ENCODE measurements around the gene CNTFR. TPM values are rescaled to one million over a fixed set of nuclear protein-coding genes. Genes with fewer than 3 reads are reported as not detected.
A peak's percentile ranks its signal among the peaks of the same experiment; 100 is the strongest.

Gene CNTFR
- total RNA-seq, 2 experiments from 2014 or later: not detected

DNA sequence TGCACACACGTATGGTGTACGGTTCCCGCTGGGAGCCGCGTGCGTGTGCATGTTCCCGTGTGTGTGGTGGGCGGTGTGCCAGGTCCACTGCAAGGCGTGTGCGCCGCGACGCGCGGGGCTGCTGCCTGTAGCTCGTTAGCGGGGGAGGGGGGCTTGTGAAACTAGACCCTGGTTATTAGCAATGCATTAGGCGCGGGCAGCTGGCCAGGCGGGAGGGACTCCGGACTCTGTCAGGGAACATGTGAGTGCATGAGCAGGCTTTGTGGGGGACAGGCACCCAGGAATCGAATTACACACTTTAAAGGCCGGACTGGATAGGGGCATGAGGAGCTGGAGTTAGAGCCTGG is 34.5 kb downstream of the CNTFR start:
- H3K36me3 Mint-ChIP-seq: no peaks in the 10 kb centered on the region
- CTCF ChIA-PET: no interaction called here
- POLR2A ChIA-PET: no interaction called here
- intact Hi-C loops (cut with micrococcal nuclease): no loop called here
- H3K4me1 Mint-ChIP-seq (ENCODE audit: low read depth): no peaks in the 10 kb centered on the region
- H3K27ac Mint-ChIP-seq: no peak overlapping the region
- no peaks in the 10 kb centered on the region for H3K9me3 Mint-ChIP-seq
- DNase-seq: no peak
- H3K27me3 Mint-ChIP-seq: peaks cover 21% of the 10 kb centered on the region
- no peak overlapping the region for H3K4me3 Mint-ChIP-seq

DNA sequence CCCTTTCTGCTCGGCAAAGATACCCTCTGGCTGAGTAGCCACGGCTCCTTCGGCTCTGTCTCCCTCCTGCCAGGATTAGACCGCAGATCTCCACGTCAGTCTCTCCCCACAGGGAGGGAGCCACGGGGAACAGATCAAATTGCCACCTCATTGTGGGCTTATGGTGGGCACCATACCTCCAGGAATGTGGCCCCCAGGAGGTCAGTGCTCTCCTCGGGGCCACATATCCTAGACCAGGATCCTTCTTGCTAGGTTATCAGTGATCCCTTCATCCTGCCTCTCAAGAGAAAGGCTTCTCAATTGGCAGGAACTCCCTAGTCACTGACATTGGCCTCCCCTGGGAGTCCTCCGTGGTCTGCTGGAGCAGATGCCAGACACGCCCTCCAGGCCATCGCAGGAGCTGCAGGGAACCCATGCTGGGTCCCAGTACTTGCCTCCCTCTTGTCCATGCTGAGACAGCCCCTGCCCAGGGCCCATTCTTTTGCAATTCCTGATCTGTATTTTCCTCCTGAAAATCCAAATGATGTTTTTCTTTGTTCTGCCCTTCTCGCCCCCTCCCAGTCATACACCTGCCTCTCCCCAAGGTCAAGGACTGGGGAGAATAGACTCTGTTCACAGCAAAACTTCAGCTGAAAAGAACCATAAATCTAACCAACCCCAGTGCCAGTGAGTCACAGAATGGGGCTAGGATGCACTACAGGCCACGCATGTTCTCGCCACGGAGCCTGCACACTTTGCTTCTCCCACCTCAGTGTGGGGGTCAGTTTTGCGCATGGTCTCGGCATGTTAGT is 35.1 kb downstream of the CNTFR start:
- intact Hi-C loops (cut with micrococcal nuclease): no loop called here
- Mint-ChIP-seq H3K27ac (no peak overlapping the region), H3K4me3 (no peak overlapping the region), H3K36me3 (no peaks in the 10 kb centered on the region), H3K9me3 (no peaks in the 10 kb centered on the region), H3K27me3 (peaks cover 19% of the 10 kb centered on the region), H3K4me1 (ENCODE audit: low read depth) (no peaks in the 10 kb centered on the region)
- POLR2A ChIA-PET: no interaction called here
- CTCF ChIA-PET: no interaction called here
- DNase-seq: no peak

DNA sequence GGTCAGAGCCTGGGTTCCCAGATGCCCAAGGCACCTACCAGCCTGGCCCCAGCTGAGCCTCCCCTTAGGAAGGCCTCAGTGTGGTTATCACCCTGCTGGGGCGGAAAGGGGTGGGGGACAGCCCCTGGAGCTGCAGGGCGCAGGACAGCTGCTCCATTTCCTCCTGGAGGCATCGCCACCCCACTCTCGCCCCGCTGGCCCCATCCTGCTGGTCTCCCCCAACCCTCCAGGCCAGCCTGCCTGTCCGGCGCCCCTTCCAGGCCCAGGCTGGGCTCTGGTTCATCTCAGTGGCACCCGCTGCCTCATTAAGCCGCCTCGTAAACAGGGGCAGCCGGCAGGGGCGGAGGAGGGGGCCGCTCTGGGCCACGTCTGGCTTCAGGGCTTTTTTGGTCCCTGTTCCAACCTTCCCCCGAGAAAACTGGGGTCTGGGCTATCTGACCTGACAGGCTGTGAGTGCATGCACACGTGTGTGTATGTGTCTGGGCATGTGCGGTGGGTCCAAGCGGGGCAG is 36.0 kb downstream of the CNTFR start:
- CTCF ChIA-PET: no interaction called here
- Mint-ChIP-seq H3K27me3 (peaks cover 12% of the 10 kb centered on the region), H3K9me3 (no peaks in the 10 kb centered on the region), H3K4me1 (ENCODE audit: low read depth) (no peaks in the 10 kb centered on the region), H3K36me3 (no peaks in the 10 kb centered on the region), H3K4me3 (no peak overlapping the region), H3K27ac (no peak overlapping the region)
- intact Hi-C loops (cut with micrococcal nuclease): no loop called here
- POLR2A ChIA-PET: no interaction called here
- DNase-seq: no peak

DNA sequence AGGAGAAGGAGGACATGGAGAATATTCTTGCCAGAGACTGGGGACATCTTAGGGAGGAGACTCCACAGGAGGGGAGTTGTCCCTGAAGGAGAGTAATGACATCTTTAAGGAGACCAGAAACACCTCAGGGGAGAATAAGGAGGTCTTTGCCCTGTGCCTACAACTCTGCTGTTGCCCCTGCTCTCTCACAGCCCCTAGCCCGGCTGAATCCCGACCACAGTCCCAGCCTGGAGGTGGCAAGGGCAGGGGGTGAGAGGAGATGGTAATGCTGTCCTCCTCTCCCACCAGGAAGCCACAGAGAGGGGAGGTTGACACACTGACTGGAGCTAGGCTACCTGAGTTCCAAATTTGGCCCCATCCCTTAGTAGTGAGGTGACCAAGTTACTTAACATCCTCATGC is 36.5 kb downstream of the CNTFR start:
- H3K27me3 Mint-ChIP-seq: peaks cover 11% of the 10 kb centered on the region
- POLR2A ChIA-PET: no interaction called here
- DNase-seq: no peak

DNA sequence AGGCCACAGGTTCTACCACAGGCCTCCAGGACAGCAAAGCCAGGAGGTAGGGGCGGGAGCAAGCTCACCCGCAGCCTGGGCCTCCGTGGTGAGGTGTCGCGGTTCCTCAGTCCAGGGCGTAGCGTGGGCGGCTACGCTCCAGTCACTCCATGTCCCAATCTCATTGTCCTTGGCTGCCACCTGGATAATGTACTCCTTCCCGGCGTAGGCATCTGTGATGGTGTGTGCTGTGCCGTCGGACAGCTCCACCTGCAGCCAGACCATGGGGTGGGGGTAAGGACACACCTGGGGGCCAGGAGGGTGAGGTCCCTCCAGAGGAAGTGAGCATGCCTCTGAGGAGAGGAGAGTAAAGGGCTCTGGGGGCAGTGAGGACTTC is 36.9 kb downstream of the CNTFR start:
- Mint-ChIP-seq H3K36me3 (no peaks in the 10 kb centered on the region), H3K27ac (no peak overlapping the region), H3K9me3 (no peaks in the 10 kb centered on the region), H3K27me3 (peaks cover 10% of the 10 kb centered on the region), H3K4me1 (ENCODE audit: low read depth) (no peaks in the 10 kb centered on the region), H3K4me3 (no peak overlapping the region)
- intact Hi-C loops (cut with micrococcal nuclease): no loop called here
- no peak for DNase-seq
- CTCF ChIA-PET: no interaction called here
- POLR2A ChIA-PET: no interaction called here

More for the DNA sequence above, 36.5 kb downstream of the CNTFR start:
- Mint-ChIP-seq H3K9me3 (no peaks in the 10 kb centered on the region), H3K36me3 (no peaks in the 10 kb centered on the region), H3K4me1 (ENCODE audit: low read depth) (no peaks in the 10 kb centered on the region), H3K27ac (no peak overlapping the region), H3K4me3 (no peak overlapping the region)
- intact Hi-C loops (cut with micrococcal nuclease): no loop called here
- CTCF ChIA-PET: no interaction called here

DNA sequence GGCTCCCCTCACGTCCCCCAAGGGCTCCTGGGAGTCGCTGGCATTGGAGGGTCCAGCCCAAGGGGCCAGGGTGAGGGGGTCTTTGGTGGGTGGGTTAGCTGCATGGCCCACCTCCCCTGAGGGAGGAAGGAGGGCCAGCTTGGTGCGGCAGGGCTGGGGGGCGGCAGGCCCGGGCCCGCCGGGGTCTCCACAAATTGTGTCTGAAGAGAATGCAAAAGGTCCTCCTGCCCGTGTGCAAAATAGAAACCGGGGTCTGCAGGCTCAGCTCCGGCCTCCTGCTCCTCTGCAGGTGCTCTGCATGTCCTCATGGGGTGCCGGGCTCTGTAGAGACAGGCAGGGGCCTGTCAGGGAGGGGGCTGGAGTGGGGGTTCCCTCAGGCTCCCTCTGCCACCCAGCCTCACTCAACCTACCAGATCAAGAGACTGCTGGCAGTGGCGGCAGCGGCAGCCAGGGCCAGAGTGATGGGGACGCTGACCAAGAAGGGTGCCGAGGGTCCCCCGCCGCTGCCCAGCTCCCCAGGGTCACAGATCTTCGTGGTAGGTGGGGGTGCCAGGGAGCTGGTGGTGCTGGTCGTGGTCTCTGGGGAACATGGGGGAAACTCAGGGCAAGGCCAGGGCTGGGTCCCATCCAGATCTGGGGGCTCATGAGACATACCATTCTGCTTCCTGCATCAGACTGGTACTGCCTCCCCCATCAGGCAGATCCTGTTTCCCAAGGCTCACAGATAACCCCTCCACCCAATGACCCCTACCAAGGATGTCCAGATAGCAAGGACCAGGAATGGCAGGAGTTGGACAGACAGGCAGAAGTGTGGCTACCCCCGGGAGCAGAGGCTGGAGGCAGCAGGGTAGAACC is 37.5 kb downstream of the CNTFR start:
- Mint-ChIP-seq H3K27ac (no peak overlapping the region), H3K27me3 (peaks cover 8% of the 10 kb centered on the region)
- CTCF ChIA-PET: interaction anchor here (0.6 to 1.0 kb wide), 2 partner anchors 39 to 52 kb away, joined by 3 to 4 read pairs; no protein-coding TSS in a partner anchor

DNA sequence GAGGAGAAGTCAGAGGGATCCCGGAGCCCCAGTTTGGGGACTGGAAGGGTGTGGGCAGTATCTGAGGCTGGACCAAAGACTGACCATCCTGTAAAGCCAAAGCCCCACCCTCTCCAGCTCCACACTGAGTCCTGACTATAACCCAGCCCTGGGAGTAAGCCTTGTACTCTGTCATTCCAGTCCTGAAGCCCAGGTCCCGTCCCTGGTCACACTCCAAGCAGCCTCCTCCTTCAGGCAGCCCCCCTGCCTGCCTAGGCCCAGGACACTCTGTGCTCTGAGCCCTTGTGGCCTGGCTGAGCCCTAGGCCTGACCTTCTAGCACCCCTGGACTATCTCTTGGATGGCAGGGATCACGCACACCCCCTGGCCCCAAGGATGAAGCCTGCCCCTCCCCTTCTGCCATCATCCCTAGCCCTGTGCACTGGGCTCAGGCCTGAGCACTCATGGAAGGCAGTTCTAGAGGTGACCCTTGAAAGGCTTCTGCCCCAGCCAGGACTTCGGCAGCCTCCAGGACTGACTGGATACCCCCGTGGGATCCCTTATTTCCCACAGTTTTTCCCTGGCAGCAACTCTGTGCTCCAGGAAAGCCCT is 38.7 kb downstream of the CNTFR start:
- POLR2A ChIA-PET: interaction anchor here (0.9 kb wide), 1 partner anchor 41 kb away, joined by 3 read pairs; no protein-coding TSS in a partner anchor
- H3K36me3 Mint-ChIP-seq: no peaks in the 10 kb centered on the region
- H3K27ac Mint-ChIP-seq: no peak overlapping the region
- no peaks in the 10 kb centered on the region for H3K9me3 Mint-ChIP-seq
- CTCF ChIA-PET: interaction anchor here (0.6 to 2.1 kb wide), 2 partner anchors 41 to 50 kb away, joined by 3 to 9 read pairs; no protein-coding TSS in a partner anchor
- no peak for DNase-seq
- H3K27me3 Mint-ChIP-seq: peaks cover 9% of the 10 kb centered on the region
- H3K4me1 Mint-ChIP-seq (ENCODE audit: low read depth): no peaks in the 10 kb centered on the region
- no peak overlapping the region for H3K4me3 Mint-ChIP-seq
- intact Hi-C loops (cut with micrococcal nuclease): no loop called here

More for the DNA sequence above, 37.5 kb downstream of the CNTFR start:
- H3K4me1 Mint-ChIP-seq (ENCODE audit: low read depth): no peaks in the 10 kb centered on the region
- no peaks in the 10 kb centered on the region for H3K36me3 Mint-ChIP-seq
- no peaks in the 10 kb centered on the region for H3K9me3 Mint-ChIP-seq
- no peak overlapping the region for H3K4me3 Mint-ChIP-seq
- intact Hi-C loops (cut with micrococcal nuclease): no loop called here
- POLR2A ChIA-PET: no interaction called here
- DNase-seq: no peak

DNA sequence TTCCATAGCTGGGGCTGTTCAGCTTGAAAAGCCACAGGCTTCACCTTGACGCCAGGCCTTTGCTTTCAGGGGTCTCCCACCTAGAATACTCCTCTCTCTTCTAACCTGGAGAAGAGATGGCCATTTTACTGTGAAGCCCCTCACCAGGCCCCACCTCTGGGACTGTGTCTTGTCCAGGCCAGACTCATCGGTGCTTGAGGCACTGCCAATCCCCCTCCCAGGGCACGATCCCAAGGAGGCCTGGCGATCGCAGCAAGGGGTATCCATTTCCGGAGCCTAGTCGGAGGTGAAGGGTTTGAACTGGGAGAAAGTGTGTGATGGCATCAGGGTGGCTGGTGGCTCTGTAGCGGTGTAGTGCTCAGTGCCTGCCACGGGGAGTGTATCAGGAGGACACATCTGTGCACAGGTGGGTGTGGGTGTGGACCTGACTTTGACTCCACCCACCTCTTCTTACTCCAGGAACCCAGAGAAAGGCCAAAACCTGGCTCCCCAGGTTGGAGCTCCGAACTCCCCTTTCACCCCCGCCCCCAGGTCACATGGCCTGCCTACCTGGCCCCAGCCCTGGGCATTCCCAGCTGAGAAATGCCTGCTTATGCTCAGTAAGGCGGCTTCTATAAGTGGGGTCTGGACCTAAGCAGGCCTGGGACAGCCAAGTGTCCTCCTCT is 39.4 kb downstream of the CNTFR start:
- Mint-ChIP-seq H3K27ac (no peak overlapping the region), H3K9me3 (no peaks in the 10 kb centered on the region), H3K4me1 (ENCODE audit: low read depth) (no peaks in the 10 kb centered on the region), H3K4me3 (no peak overlapping the region), H3K27me3 (peaks cover 9% of the 10 kb centered on the region), H3K36me3 (no peaks in the 10 kb centered on the region)
- POLR2A ChIA-PET: interaction anchor here (0.9 kb wide), 1 partner anchor 41 kb away, joined by 3 read pairs; no protein-coding TSS in a partner anchor
- no peak for DNase-seq
- CTCF ChIA-PET: interaction anchor here (2.1 kb wide), 1 partner anchor 41 kb away, joined by 9 read pairs; no protein-coding TSS in a partner anchor
- intact Hi-C loops (cut with micrococcal nuclease): no loop called here

DNA sequence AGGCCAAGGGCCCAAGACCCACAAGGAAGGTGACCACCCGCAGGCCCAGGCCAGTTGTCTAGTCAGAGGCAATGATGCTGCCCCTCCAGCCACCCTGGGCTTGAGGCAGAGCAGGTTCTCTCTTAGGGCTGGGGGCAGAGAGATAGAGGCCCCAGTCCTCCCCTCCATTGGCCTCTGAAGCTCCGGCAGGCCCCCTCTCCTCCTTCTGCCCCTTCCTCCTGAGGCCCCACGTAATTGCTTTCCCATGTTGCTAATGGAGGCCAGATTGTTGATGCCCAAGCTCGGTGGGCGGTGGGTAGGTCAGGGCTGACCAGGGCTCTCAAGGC is 40.2 kb downstream of the CNTFR start:
- Mint-ChIP-seq H3K4me3 (no peak overlapping the region), H3K27ac (no peak overlapping the region), H3K27me3 (peaks cover 9% of the 10 kb centered on the region), H3K36me3 (no peaks in the 10 kb centered on the region), H3K4me1 (ENCODE audit: low read depth) (no peaks in the 10 kb centered on the region), H3K9me3 (no peaks in the 10 kb centered on the region)
- no peak for DNase-seq
- POLR2A ChIA-PET: no interaction called here
- CTCF ChIA-PET: interaction anchor here (2.1 kb wide), 1 partner anchor 42 kb away, joined by 9 read pairs; no protein-coding TSS in a partner anchor
- intact Hi-C loops (cut with micrococcal nuclease): loop anchor here (2.0 kb wide), 1 partner anchor 147 kb away; no protein-coding TSS in a partner anchor

DNA sequence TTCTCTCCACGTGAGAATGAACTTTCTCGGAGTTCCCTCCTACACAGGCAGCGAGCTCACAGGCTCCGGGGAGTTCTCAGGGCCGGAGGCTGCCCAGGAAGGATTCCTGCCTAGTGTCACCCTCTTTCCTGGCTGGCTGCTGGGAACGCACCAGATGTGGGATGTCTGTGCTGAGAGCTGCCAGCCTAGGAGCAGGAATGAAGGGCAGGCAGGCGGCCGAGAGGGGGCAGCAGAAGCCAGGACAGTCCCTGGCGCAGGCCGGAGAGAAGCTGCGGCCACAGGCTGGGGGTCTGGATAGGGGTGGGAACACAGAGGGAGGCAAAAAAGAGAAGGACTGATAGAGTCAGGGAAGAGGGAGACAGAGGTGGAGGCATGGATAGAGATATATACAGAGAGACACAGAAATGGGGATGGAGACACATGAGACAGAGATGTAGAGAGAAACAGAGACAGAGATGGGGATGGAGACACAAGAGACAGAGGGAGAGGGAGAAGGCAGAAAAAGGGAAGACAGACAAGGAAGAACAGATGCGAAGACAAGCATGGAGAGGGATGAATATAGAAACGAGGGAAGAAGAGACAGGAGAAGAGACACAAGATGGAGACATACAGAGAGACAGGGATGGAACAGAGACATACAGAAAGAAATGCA is 41.4 kb downstream of the CNTFR start:
- H3K27ac Mint-ChIP-seq: no peak overlapping the region
- peak; percentile 56 for DNase-seq
- no peaks in the 10 kb centered on the region for H3K4me1 Mint-ChIP-seq (ENCODE audit: low read depth)
- ChIA-PET POLR2A (no interaction called here), CTCF (interaction anchor here (0.6 to 2.9 kb wide), 15 partner anchors 13 to 144 kb away, joined by 3 to 30 read pairs (median 5); partner anchors contain the start of genes CNTFR, DCTN3 and RPP25L)
- no peaks in the 10 kb centered on the region for H3K9me3 Mint-ChIP-seq
- no peak overlapping the region for H3K4me3 Mint-ChIP-seq
- peaks cover 9% of the 10 kb centered on the region for H3K27me3 Mint-ChIP-seq
- intact Hi-C loops (cut with micrococcal nuclease): loop anchor here (1.0 to 2.0 kb wide), 4 partner anchors 43 to 145 kb away; no protein-coding TSS in a partner anchor
- H3K36me3 Mint-ChIP-seq: no peaks in the 10 kb centered on the region

Data from activated CD4-positive, alpha-beta memory T cell treated with anti-CD3 and anti-CD28 coated beads for 36 hours (primary cell).